ENCODE measurements around the gene STK40. TPM values are rescaled to one million over a fixed set of nuclear protein-coding genes. Genes with fewer than 3 reads are reported as not detected.

The STK40 gene
- total RNA-seq, 2 experiments from 2014 or later = 39.6 to 40.6 TPM

DNA sequence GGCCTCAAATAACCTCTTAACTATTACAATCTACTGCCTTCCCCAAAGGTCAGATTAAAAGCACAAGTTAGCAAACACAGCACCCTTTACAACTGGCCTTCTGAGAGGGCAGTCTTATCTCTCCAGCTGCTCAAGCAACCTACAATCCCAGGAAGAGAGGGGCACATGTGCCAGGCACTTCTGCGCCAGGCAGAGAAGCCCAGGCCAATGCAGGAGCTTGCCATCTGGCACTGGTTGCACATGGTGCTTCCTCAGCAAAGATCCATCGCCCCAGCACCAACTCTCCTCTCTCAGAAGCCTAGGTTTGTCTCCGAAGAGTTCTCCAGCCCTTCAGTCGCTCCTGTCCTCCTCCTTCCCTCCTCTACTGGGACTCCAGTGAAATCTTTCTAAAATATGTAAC lies 2.5 kb downstream of the STK40 start:
- Mint-ChIP-seq H3K36me3 (ENCODE audit: low read depth) (peaks cover 2% of the 10 kb centered on the region), H3K27ac (no peak overlapping the region), H3K4me3 (no peak overlapping the region), H3K27me3 (ENCODE audit: low read depth) (no peaks in the 10 kb centered on the region), H3K4me1 (ENCODE audit: low read depth) (peaks cover 63% of the 10 kb centered on the region), H3K9me3 (no peaks in the 10 kb centered on the region)
- CTCF ChIA-PET = interaction anchor here (1.4 kb wide), 1 partner anchor 234 kb away, joined by 3 read pairs; the partner anchor contains the start of gene TRAPPC3
- intact Hi-C loops (cut with micrococcal nuclease) = no loop called here
- DNase-seq = no peak

DNA sequence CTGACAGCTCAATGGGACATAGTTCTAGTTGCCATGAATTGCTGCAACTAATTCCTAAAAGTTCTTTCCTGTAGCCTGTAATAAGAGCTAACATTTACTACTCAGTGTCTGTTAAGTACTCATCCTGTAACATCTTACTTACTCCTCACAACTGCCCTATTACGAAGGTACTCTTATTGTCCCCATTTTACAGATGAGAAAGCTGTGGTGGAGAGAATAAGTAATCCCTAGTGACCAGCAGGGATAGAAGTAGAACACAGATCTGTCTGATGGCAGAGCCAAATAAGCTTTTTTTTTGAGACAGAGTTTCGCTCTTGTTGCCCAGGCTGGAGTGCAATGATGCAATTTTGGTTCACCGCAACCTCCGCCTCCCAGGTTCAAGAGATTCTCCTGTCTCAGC lies 3.1 kb downstream of the STK40 start:
- no peak overlapping the region for H3K27ac Mint-ChIP-seq
- peaks cover 2% of the 10 kb centered on the region for H3K36me3 Mint-ChIP-seq (ENCODE audit: low read depth)
- H3K4me1 Mint-ChIP-seq (ENCODE audit: low read depth) = peaks cover 66% of the 10 kb centered on the region
- no peaks in the 10 kb centered on the region for H3K9me3 Mint-ChIP-seq
- H3K27me3 Mint-ChIP-seq (ENCODE audit: low read depth) = no peaks in the 10 kb centered on the region
- CTCF ChIA-PET = interaction anchor here (0.8 to 1.0 kb wide), 2 partner anchors 14 to 97 kb away, joined by 3 read pairs; no protein-coding TSS in a partner anchor
- no peak for DNase-seq
- H3K4me3 Mint-ChIP-seq = no peak overlapping the region
- intact Hi-C loops (cut with micrococcal nuclease) = no loop called here

- Mint-ChIP-seq H3K9me3 (no peaks in the 10 kb centered on the region), H3K27me3 (ENCODE audit: low read depth) (no peaks in the 10 kb centered on the region), H3K27ac (no peak overlapping the region), H3K4me1 (ENCODE audit: low read depth) (peaks cover 64% of the 10 kb centered on the region), H3K4me3 (no peak overlapping the region), H3K36me3 (ENCODE audit: low read depth) (peaks cover 5% of the 10 kb centered on the region)
- CTCF ChIA-PET = interaction anchor here (0.7 to 1.0 kb wide), 3 partner anchors 13 to 96 kb away, joined by 3 to 4 read pairs (median 3); no protein-coding TSS in a partner anchor
- intact Hi-C loops (cut with micrococcal nuclease) = no loop called here
- no peak for DNase-seq
Observed at GRCh38 chr1:36382231-36382630, 3.5 kb downstream of the STK40 start.

DNA sequence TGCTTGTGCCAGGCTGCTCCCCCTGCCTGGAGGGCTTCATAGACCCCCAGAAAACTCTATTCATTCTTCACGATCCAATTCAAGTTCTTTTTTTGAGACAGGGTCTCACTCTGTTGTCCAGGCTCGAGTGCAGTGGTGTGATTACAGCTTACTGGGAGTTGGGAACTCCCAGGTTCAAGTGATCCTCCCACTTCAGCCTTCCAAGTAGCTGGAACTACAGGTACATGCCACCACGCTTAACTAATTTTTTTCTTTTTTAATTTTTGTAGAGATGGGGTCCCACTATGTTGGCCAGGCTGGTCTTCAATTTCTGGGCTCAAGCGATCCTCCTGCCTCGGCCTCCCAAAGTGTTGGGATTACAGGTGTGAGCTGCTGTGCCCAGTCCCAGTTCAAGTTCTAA lies 4.3 kb downstream of the STK40 start:
- intact Hi-C loops (cut with micrococcal nuclease) = no loop called here
- peaks cover 58% of the 10 kb centered on the region for H3K4me1 Mint-ChIP-seq (ENCODE audit: low read depth)
- H3K27me3 Mint-ChIP-seq (ENCODE audit: low read depth) = no peaks in the 10 kb centered on the region
- peaks cover 5% of the 10 kb centered on the region for H3K36me3 Mint-ChIP-seq (ENCODE audit: low read depth)
- no peak overlapping the region for H3K27ac Mint-ChIP-seq
- no peaks in the 10 kb centered on the region for H3K9me3 Mint-ChIP-seq
- H3K4me3 Mint-ChIP-seq = no peak overlapping the region
- no peak for DNase-seq
- CTCF ChIA-PET = interaction anchor here (0.7 kb wide), 1 partner anchor 60 kb away, joined by 4 read pairs; no protein-coding TSS in a partner anchor

- CTCF ChIA-PET = interaction anchor here (1.1 kb wide), 1 partner anchor 12 kb away, joined by 3 read pairs; no protein-coding TSS in a partner anchor
- H3K9me3 Mint-ChIP-seq = no peaks in the 10 kb centered on the region
- intact Hi-C loops (cut with micrococcal nuclease) = no loop called here
Observed at GRCh38 chr1:36380782-36381181, 4.9 kb downstream of the STK40 start.

GRCh38 chr1:36380143-36380619 lies 5.5 kb downstream of the STK40 start:
- Mint-ChIP-seq H3K27ac (peak overlapping the region; percentile 20), H3K4me1 (ENCODE audit: low read depth) (peaks cover 69% of the 10 kb centered on the region)

More at GRCh38 chr1:36380782-36381181, 4.9 kb downstream of the STK40 start:
- H3K4me1 Mint-ChIP-seq (ENCODE audit: low read depth) = peaks cover 64% of the 10 kb centered on the region
- no peak for DNase-seq
- no peak overlapping the region for H3K4me3 Mint-ChIP-seq
- H3K36me3 Mint-ChIP-seq (ENCODE audit: low read depth) = peaks cover 5% of the 10 kb centered on the region
- H3K27me3 Mint-ChIP-seq (ENCODE audit: low read depth) = no peaks in the 10 kb centered on the region
- H3K27ac Mint-ChIP-seq = peak overlapping the region; percentile 33

GRCh38 chr1:36377791-36378492 lies 7.8 kb downstream of the STK40 start:
- intact Hi-C loops (cut with micrococcal nuclease) = no loop called here
- Mint-ChIP-seq H3K9me3 (no peaks in the 10 kb centered on the region), H3K4me1 (ENCODE audit: low read depth) (peaks cover 74% of the 10 kb centered on the region), H3K27ac (peak overlapping the region; percentile 46), H3K36me3 (ENCODE audit: low read depth) (peaks cover 6% of the 10 kb centered on the region), H3K27me3 (ENCODE audit: low read depth) (no peaks in the 10 kb centered on the region), H3K4me3 (no peak overlapping the region)
- DNase-seq = no peak
- CTCF ChIA-PET = interaction anchor here (1.3 kb wide), 1 partner anchor 35 kb away, joined by 5 read pairs; no protein-coding TSS in a partner anchor

More at GRCh38 chr1:36380143-36380619, 5.5 kb downstream of the STK40 start:
- H3K27me3 Mint-ChIP-seq (ENCODE audit: low read depth) = no peaks in the 10 kb centered on the region
- peaks cover 5% of the 10 kb centered on the region for H3K36me3 Mint-ChIP-seq (ENCODE audit: low read depth)
- DNase-seq = no peak
- no peak overlapping the region for H3K4me3 Mint-ChIP-seq
- no peaks in the 10 kb centered on the region for H3K9me3 Mint-ChIP-seq
- intact Hi-C loops (cut with micrococcal nuclease) = no loop called here
- CTCF ChIA-PET = interaction anchor here (1.1 kb wide), 1 partner anchor 12 kb away, joined by 3 read pairs; no protein-coding TSS in a partner anchor

GRCh38 chr1:36372617-36373016 lies 13.1 kb downstream of the STK40 start:
- intact Hi-C loops (cut with micrococcal nuclease) = no loop called here
- no peaks in the 10 kb centered on the region for H3K9me3 Mint-ChIP-seq
- H3K36me3 Mint-ChIP-seq (ENCODE audit: low read depth) = peaks cover 4% of the 10 kb centered on the region
- CTCF ChIA-PET = interaction anchor here (0.7 to 2.8 kb wide), 2 partner anchors 30 to 209 kb away, joined by 4 to 9 read pairs; no protein-coding TSS in a partner anchor
- no peaks in the 10 kb centered on the region for H3K27me3 Mint-ChIP-seq (ENCODE audit: low read depth)
- H3K4me1 Mint-ChIP-seq (ENCODE audit: low read depth) = peaks cover 65% of the 10 kb centered on the region
- no peak for DNase-seq
- H3K27ac Mint-ChIP-seq = peak overlapping the region; percentile 93
- H3K4me3 Mint-ChIP-seq = no peak overlapping the region

DNA sequence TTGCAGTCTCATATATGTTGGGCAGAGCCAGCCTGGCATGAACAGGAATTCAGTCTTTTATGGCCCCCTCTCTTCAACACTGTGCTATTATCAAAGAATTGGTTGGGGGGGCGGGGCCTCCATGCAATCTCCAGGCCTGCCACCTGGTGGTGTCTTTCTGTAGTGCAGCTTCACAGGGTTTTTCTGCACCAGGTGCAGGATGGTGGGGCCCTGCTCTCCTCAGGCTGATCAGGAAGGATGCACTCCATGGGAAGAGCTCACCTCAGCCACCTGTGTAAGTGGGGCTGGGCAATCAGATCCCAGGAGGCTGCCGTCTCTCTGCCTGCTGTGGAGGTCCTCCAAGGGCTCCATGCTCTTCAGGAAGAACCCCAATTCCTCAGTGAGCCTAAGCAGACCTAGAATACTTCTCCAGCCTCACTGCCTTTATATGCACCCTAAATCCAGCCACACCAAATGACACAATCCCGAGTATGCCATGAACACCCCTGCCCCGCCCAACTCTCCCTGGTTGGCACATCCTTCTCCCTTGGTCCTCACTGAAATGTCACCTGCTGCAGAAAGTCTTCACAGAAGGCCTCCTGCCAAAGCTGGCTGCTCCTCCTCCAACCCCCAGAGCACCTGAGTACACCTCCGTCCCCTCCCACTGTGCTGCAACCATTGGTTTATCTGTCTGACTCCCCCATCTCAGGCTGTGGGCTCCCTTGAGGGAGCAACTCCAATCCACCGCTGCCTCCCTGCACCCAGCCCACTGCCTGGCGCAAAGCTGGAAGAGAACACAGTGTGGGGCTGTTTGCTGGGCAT lies 16.5 kb downstream of the STK40 start:
- H3K4me3 Mint-ChIP-seq = no peak overlapping the region
- H3K9me3 Mint-ChIP-seq = no peaks in the 10 kb centered on the region
- CTCF ChIA-PET = interaction anchor here (0.6 to 5.1 kb wide), 22 partner anchors 9 to 256 kb away, joined by 3 to 53 read pairs (median 4); partner anchors contain the start of genes LSM10, OSCP1 and TRAPPC3
- intact Hi-C loops (cut with micrococcal nuclease) = loop anchor here (1.0 to 2.0 kb wide), 7 partner anchors 18 to 220 kb away; partner anchors contain the start of genes EVA1B and TRAPPC3
- peak overlapping the region; percentile 65 for H3K27ac Mint-ChIP-seq
- H3K36me3 Mint-ChIP-seq (ENCODE audit: low read depth) = peaks cover 2% of the 10 kb centered on the region
- peaks cover 67% of the 10 kb centered on the region for H3K4me1 Mint-ChIP-seq (ENCODE audit: low read depth)
- no peaks in the 10 kb centered on the region for H3K27me3 Mint-ChIP-seq (ENCODE audit: low read depth)
- peak; percentile 93 for DNase-seq

- H3K4me1 Mint-ChIP-seq (ENCODE audit: low read depth) = peaks cover 52% of the 10 kb centered on the region
- no peaks in the 10 kb centered on the region for H3K9me3 Mint-ChIP-seq
Observed at GRCh38 chr1:36367798-36368197, 17.9 kb downstream of the STK40 start.

DNA sequence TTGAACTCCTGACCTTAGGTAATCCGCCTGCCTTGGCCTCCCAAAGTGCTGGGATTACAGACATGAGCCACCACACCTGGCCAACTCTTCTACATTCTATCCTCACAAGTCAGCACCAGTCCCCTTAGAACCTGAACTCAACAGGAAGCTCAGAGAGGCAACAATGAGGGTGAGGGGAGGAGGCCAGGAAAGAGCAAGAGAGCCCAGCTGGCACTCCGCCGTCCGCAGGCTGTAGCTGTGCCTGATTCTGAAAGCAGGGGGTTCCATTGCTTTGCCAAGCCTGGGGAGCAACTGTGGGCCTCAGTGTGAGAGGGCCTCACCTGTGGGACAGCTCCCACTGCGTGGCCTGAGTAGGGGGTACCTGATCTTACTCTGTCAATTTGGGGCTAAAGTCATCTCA lies 18.7 kb downstream of the STK40 start:
- peak; percentile 38 for DNase-seq
- Mint-ChIP-seq H3K27me3 (ENCODE audit: low read depth) (no peaks in the 10 kb centered on the region), H3K9me3 (no peaks in the 10 kb centered on the region), H3K27ac (peak overlapping the region; percentile 89), H3K36me3 (ENCODE audit: low read depth) (peaks cover 3% of the 10 kb centered on the region), H3K4me3 (no peak overlapping the region), H3K4me1 (ENCODE audit: low read depth) (peaks cover 47% of the 10 kb centered on the region)
- CTCF ChIA-PET = interaction anchor here (0.9 to 5.1 kb wide), 23 partner anchors 8 to 277 kb away, joined by 3 to 53 read pairs (median 8); partner anchors contain the start of genes EVA1B, LSM10, SH3D21 and TRAPPC3
- intact Hi-C loops (cut with micrococcal nuclease) = no loop called here

More at GRCh38 chr1:36367798-36368197, 17.9 kb downstream of the STK40 start:
- H3K36me3 Mint-ChIP-seq (ENCODE audit: low read depth) = peaks cover 3% of the 10 kb centered on the region
- no peak overlapping the region for H3K4me3 Mint-ChIP-seq
- intact Hi-C loops (cut with micrococcal nuclease) = loop anchor here (2.0 kb wide), 1 partner anchor 17 kb away; no protein-coding TSS in a partner anchor
- H3K27ac Mint-ChIP-seq = peak overlapping the region; percentile 89
- no peaks in the 10 kb centered on the region for H3K27me3 Mint-ChIP-seq (ENCODE audit: low read depth)
- no peak for DNase-seq
- CTCF ChIA-PET = interaction anchor here (0.5 to 5.1 kb wide), 19 partner anchors 9 to 218 kb away, joined by 3 to 53 read pairs (median 5); partner anchors contain the start of genes EVA1B, LSM10, OSCP1 and TRAPPC3
